Mononuclear cell (primary cell): ENCODE results near the gene SHISA6. TPM values are rescaled to one million over a fixed set of nuclear protein-coding genes. Genes with fewer than 3 reads are reported as not detected.

Experiments used
- H3K27me3 ChIP-seq: 2 replicates; pipeline ENCODE4 v1.6.0; 2011; ENCODE audit warnings: low read length, control low read depth; ENCODE audit not compliant: insufficient read depth
- H3K4me1 ChIP-seq: 2 replicates; pipeline ENCODE4 v1.5.1; 2011; ENCODE audit warnings: mild to moderate bottlenecking, low read length, control low read depth; ENCODE audit not compliant: insufficient read depth
- H3K4me3 ChIP-seq: 2 replicates; pipeline ENCODE4 v1.5.1; 2011; ENCODE audit warnings: mild to moderate bottlenecking, low read length, moderate library complexity
- H3K9me3 ChIP-seq: 2 replicates; pipeline ENCODE4 v1.5.1; 2011; ENCODE audit warnings: low read depth, mild to moderate bottlenecking, control low read depth, low read length
- total RNA-seq: library from RNA; depleted of rRNA; stranded (reverse); fragments of >200 nt; gene quantifications from one replicate; pipeline ENCODE4 v1.2.3, GENCODE V29; 2012

The SHISA6 gene
- total RNA-seq, 1 donor: not detected

- no peaks in the 10 kb centered on the region for H3K9me3 ChIP-seq
- H3K4me1 ChIP-seq: no peaks in the 10 kb centered on the region
- no peak overlapping the region for H3K4me3 ChIP-seq
- no peaks in the 10 kb centered on the region for H3K27me3 ChIP-seq
Measured at GRCh38 chr17:11514981-11515680, 274.1 kb downstream of the SHISA6 start.

DNA sequence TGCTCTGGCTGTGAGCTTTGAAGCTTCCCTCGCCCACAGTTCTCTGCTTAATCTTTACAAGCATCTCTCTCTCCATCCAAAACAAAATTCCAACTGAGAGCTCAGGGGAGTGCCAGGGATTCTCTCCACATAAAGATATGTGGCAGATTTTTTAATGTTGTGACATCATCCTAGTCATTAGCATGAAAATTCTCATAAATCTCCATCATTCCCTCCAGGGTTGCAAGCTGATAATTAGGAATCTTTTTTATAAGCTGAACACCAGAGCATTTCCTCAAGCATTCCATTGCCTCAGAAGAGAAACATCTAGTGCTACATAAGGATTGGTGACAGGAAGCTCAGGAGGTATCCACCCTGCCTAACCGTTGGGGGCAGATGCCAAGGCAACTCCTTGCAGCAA is 274.9 kb downstream of the SHISA6 start:
- no peak overlapping the region for H3K4me3 ChIP-seq
- H3K4me1 ChIP-seq: no peaks in the 10 kb centered on the region
- no peaks in the 10 kb centered on the region for H3K9me3 ChIP-seq
- H3K27me3 ChIP-seq: no peaks in the 10 kb centered on the region

DNA sequence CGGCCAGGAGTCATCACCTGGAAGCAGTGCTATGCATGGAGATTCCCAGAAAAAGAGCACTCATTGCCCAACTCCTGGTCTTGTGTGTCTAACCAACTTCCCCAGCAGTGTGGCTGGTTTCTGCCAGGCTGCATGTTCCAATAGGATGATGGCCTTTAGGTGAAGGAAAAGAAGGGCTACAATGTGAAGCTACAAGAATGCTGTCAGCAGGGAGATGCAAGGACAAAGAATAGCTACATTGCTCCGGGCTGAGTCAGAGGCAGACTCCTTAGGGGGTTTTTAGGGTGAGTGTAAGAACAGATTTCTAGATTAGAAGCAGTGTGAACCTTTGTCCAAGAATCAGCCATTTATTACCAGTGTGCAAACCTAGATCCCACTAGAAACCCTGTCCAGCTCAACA is 294.2 kb downstream of the SHISA6 start:
- Histone ChIP-seq H3K27me3 (no peaks in the 10 kb centered on the region), H3K4me3 (no peak overlapping the region), H3K4me1 (no peaks in the 10 kb centered on the region), H3K9me3 (no peaks in the 10 kb centered on the region)

- Histone ChIP-seq H3K4me3 (no peak overlapping the region), H3K9me3 (peaks cover 14% of the 10 kb centered on the region), H3K27me3 (no peaks in the 10 kb centered on the region), H3K4me1 (no peaks in the 10 kb centered on the region)
Measured at GRCh38 chr17:11538366-11538765, 297.4 kb downstream of the SHISA6 start.

- peaks cover 14% of the 10 kb centered on the region for H3K9me3 ChIP-seq
- H3K27me3 ChIP-seq: no peaks in the 10 kb centered on the region
- no peaks in the 10 kb centered on the region for H3K4me1 ChIP-seq
- H3K4me3 ChIP-seq: no peak overlapping the region
Measured at GRCh38 chr17:11539637-11540036, 298.6 kb downstream of the SHISA6 start.

GRCh38 chr17:11545002-11545401 is 304.0 kb downstream of the SHISA6 start:
- no peak overlapping the region for H3K4me3 ChIP-seq
- no peaks in the 10 kb centered on the region for H3K4me1 ChIP-seq
- no peaks in the 10 kb centered on the region for H3K27me3 ChIP-seq
- peaks cover 14% of the 10 kb centered on the region for H3K9me3 ChIP-seq

GRCh38 chr17:11545696-11546095 is 304.7 kb downstream of the SHISA6 start:
- H3K9me3 ChIP-seq: peaks cover 14% of the 10 kb centered on the region
- no peaks in the 10 kb centered on the region for H3K27me3 ChIP-seq
- H3K4me3 ChIP-seq: no peak overlapping the region
- H3K4me1 ChIP-seq: no peaks in the 10 kb centered on the region

- Histone ChIP-seq H3K4me3 (no peak overlapping the region), H3K27me3 (no peaks in the 10 kb centered on the region), H3K4me1 (no peaks in the 10 kb centered on the region)
Measured at GRCh38 chr17:11547853-11548252, 306.8 kb downstream of the SHISA6 start.

DNA sequence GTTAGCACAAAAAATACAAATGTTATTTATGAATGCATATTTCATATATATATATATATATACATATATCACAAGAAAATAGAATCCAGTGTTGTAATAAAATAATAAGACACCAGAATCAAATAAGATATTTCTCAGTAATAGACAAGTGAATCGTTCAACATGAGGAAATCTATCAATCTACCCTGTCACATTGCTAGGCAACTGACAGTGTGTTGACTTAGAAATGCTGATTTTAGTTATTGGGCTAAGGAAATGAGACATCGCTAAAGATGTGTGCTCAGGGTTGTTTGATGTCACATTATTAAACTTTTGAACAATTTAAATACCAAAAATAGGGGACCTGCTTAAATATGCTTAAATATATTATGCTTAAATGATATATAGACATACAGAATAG is 307.4 kb downstream of the SHISA6 start:
- Histone ChIP-seq H3K9me3 (no peaks in the 10 kb centered on the region), H3K4me3 (no peak overlapping the region), H3K4me1 (no peaks in the 10 kb centered on the region), H3K27me3 (no peaks in the 10 kb centered on the region)

More at GRCh38 chr17:11547853-11548252, 306.8 kb downstream of the SHISA6 start:
- no peaks in the 10 kb centered on the region for H3K9me3 ChIP-seq

- Histone ChIP-seq H3K9me3 (no peaks in the 10 kb centered on the region), H3K4me3 (no peak overlapping the region), H3K27me3 (no peaks in the 10 kb centered on the region), H3K4me1 (no peaks in the 10 kb centered on the region)
Measured at GRCh38 chr17:11550431-11550830, 309.4 kb downstream of the SHISA6 start.

- Histone ChIP-seq H3K27me3 (no peaks in the 10 kb centered on the region), H3K9me3 (no peaks in the 10 kb centered on the region), H3K4me1 (no peaks in the 10 kb centered on the region), H3K4me3 (no peak overlapping the region)
Measured at GRCh38 chr17:11551442-11551841, 310.4 kb downstream of the SHISA6 start.

- no peaks in the 10 kb centered on the region for H3K9me3 ChIP-seq
- no peak overlapping the region for H3K4me3 ChIP-seq
- H3K4me1 ChIP-seq: no peaks in the 10 kb centered on the region
- no peaks in the 10 kb centered on the region for H3K27me3 ChIP-seq
Measured at GRCh38 chr17:11553135-11553534, 312.1 kb downstream of the SHISA6 start.

GRCh38 chr17:11554042-11554441 is 313.0 kb downstream of the SHISA6 start:
- no peaks in the 10 kb centered on the region for H3K27me3 ChIP-seq
- no peak overlapping the region for H3K4me3 ChIP-seq
- H3K9me3 ChIP-seq: no peaks in the 10 kb centered on the region
- H3K4me1 ChIP-seq: no peaks in the 10 kb centered on the region

DNA sequence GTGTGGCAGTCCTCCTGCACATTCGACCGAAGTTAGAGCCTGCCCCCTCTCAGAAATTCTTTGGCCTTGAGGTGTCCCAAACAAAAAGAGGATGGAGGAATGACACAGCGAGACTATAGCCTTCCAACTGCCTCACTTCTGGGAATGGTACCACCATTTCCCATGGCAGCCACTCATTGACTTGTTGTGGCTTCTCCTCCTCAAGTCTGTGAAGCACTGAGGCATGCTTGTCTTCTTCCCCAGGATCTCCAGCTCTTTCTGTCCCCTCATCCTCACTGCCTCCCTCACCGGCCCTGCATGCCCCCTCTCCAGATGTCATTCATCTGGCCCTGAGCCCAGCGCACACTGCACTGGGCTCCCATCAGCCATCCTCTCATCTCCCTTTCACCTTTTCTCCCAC is 313.5 kb downstream of the SHISA6 start:
- Histone ChIP-seq H3K27me3 (no peaks in the 10 kb centered on the region), H3K9me3 (no peaks in the 10 kb centered on the region), H3K4me3 (no peak overlapping the region), H3K4me1 (no peaks in the 10 kb centered on the region)

DNA sequence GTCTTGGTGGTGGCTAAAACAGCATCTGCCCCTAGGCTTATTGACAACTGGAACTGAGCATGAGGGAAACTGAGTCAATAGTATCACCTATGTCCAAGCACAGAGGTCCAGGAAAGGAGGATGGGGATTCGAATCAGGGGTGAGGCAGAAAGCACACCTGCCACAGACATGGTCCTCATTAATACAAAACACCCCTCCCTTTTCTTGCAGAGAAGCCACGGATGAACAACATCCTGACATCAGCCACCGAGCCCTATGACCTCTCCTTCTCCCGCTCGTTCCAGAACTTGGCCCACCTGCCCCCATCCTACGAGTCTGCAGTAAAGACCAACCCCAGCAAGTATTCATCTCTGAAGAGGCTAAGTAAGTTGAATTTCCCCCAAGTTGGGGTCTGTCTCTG is 314.5 kb downstream of the SHISA6 start:
- Histone ChIP-seq H3K4me3 (no peak overlapping the region), H3K9me3 (no peaks in the 10 kb centered on the region), H3K27me3 (no peaks in the 10 kb centered on the region), H3K4me1 (no peaks in the 10 kb centered on the region)

DNA sequence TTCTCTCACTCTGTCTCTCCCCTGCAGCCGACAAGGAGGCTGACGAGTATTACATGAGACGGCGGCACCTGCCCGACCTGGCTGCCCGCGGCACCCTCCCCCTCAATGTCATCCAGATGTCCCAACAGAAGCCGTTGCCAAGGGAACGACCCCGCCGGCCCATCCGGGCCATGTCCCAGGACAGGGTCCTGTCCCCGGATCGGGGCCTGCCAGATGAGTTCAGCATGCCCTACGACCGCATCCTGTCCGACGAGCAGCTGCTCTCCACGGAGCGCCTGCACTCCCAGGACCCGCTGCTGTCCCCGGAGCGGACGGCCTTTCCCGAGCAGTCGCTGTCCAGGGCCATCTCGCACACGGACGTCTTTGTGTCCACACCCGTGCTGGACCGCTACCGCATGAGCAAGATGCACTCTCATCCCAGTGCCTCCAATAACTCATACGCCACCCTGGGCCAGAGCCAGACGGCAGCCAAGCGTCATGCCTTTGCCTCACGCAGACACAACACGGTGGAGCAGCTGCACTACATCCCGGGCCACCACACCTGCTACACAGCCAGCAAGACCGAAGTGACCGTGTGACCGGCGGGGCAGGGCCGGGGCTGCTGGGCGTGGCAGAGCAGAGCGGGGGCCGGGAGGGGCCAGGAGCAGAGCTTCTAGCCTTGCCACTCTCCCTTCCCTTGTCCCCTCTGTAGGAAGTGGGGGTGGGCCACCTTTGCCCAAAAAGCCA is 316.9 kb downstream of the SHISA6 start:
- Histone ChIP-seq H3K4me1 (no peaks in the 10 kb centered on the region), H3K9me3 (no peaks in the 10 kb centered on the region), H3K27me3 (no peaks in the 10 kb centered on the region), H3K4me3 (no peak overlapping the region)
